Loucy (cell line): ENCODE results near the gene FPGS.
"Not testable (repeated sequence)": the region's sequence is repeated elsewhere in the genome, so short reads cannot be mapped to it uniquely, and the experiment has no call there.

Experiments used
- H2AFZ ChIP-seq: fragments of 200-600 bp; sonication (generic); 2 replicates; pipeline ENCODE4 v1.6.0; 2016; ENCODE audit warnings: antibody characterized with exemption, mild to moderate bottlenecking, low read length, moderate library complexity
- H3F3A ChIP-seq: fragments of 200-600 bp; 2 replicates; pipeline ENCODE4 v1.6.0; 2016; ENCODE audit warnings: antibody characterized with exemption, low read depth, mild to moderate bottlenecking
- H3K27me3 ChIP-seq: fragments of 200-600 bp; sonication (generic); 2 replicates; pipeline ENCODE4 v1.6.1; 2014; ENCODE audit warnings: low read length, mild to moderate bottlenecking; ENCODE audit not compliant: insufficient read depth, poor library complexity, severe bottlenecking
- H3K36me3 ChIP-seq: fragments of 200-600 bp; sonication (generic); 2 replicates; pipeline ENCODE4 v1.6.1; 2016; ENCODE audit warnings: low read length; ENCODE audit not compliant: insufficient read depth
- H3K4me1 ChIP-seq: fragments of 200-600 bp; sonication (generic); 2 replicates; pipeline ENCODE4 v1.5.1; 2014; ENCODE audit warnings: low read length, mild to moderate bottlenecking; ENCODE audit not compliant: insufficient read depth, poor library complexity, severe bottlenecking
- H3K4me2 ChIP-seq: fragments of 200-600 bp; sonication (generic); 2 replicates; pipeline ENCODE4 v1.6.0; 2014; ENCODE audit warnings: antibody characterized with exemption, low read length, low read depth, mild to moderate bottlenecking; ENCODE audit not compliant: poor library complexity, severe bottlenecking
- H3K4me3 ChIP-seq: fragments of 200-600 bp; sonication (generic); 2 replicates; pipeline ENCODE4 v1.5.1; 2014; ENCODE audit warnings: low read length, mild to moderate bottlenecking, mixed read lengths; ENCODE audit not compliant: poor library complexity, severe bottlenecking
- H3K79me2 ChIP-seq: fragments of 200-600 bp; sonication (generic); 2 replicates; pipeline ENCODE4 v1.6.1; 2014; ENCODE audit warnings: low read length; ENCODE audit not compliant: insufficient read depth
- H3K9ac ChIP-seq: fragments of 200-600 bp; sonication (generic); 2 replicates; pipeline ENCODE4 v1.6.0; 2014; ENCODE audit warnings: mild to moderate bottlenecking, low read depth, low read length, moderate library complexity; ENCODE audit not compliant: poor library complexity, severe bottlenecking
- H3K9me2 ChIP-seq: fragments of 200-600 bp; sonication (generic); replicated peaks from 2 replicates; pipeline ENCODE4 v1.6.1; 2016; ENCODE audit warnings: low read depth, low read length, mixed read lengths
- H3K9me3 ChIP-seq: fragments of 200-600 bp; sonication (generic); 2 replicates; pipeline ENCODE4 v1.6.1; 2014; ENCODE audit warnings: mild to moderate bottlenecking, antibody characterized with exemption, low read length, low read depth; ENCODE audit not compliant: insufficient read depth
- H4K20me1 ChIP-seq: fragments of 200-600 bp; sonication (generic); 2 replicates; pipeline ENCODE4 v1.6.0; 2014; ENCODE audit warnings: antibody characterized with exemption, low read length, mild to moderate bottlenecking; ENCODE audit not compliant: insufficient read depth, poor library complexity, severe bottlenecking
- EZH2phosphoT487 ChIP-seq: fragments of 200-600 bp; IDR thresholded peaks from 2 replicates; pipeline ENCODE4 v1.6.1; 2018; ENCODE audit warnings: antibody characterized with exemption, mild to moderate bottlenecking, moderate library complexity, borderline replicate concordance
- TF ChIP-seq, protein P1 (sequence below): fragments of 200-600 bp; sonication (generic); conservative IDR thresholded peaks from 2 replicates; pipeline ENCODE4 v1.5.1; 2014; ENCODE audit warnings: mild to moderate bottlenecking, antibody characterized with exemption, low read length

FPGS gene

DNA sequence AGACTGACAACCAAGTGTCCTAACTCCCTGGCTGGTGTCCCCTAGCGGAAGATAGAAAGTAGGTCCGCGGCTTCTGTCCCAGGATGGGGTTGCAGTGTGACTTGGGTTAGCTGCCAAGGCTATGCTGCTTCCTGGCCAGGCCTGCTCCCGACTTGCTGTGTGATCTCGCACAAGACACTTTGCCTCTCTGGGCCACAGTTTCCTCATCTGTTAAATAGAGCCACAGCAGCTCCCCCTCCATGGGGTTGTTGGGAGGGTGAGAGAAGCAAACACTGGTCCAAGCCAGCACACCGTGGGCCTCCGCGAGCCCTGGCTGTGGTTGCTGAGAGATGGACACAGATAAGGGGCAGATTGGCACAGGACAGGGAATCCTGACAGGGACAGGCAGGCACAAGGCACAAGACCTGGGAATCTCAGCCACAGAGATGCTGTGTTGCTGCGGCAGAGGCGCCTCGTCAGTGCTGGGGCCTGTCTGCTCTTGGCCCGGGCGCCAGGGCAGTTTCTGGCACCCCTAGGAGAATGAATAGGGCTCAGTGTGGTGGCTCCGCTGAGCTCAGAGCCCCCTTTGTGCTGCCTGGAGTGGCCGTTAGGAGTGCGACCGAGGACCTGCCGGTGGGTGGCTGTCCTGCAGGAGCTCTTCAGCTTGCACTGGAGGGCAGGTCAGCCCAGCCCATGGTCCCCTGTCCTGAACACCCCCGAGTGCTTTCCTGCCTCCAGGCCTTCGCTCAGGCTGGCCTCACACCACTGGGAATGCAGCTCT lies 22.4 kb upstream of the FPGS start:
- peaks cover 3% of the 10 kb centered on the region for H4K20me1 ChIP-seq
- no peaks in the 10 kb centered on the region for H3K27me3 ChIP-seq
- H3F3A ChIP-seq: peaks cover 18% of the 10 kb centered on the region
- H3K4me1 ChIP-seq: peaks cover 54% of the 10 kb centered on the region
- H3K4me2 ChIP-seq: peak overlapping the region; percentile 71
- peak overlapping the region; percentile 92 for H3K9ac ChIP-seq
- H3K4me3 ChIP-seq: peak overlapping the region; percentile 85
- TF ChIP-seq, protein P1, sequence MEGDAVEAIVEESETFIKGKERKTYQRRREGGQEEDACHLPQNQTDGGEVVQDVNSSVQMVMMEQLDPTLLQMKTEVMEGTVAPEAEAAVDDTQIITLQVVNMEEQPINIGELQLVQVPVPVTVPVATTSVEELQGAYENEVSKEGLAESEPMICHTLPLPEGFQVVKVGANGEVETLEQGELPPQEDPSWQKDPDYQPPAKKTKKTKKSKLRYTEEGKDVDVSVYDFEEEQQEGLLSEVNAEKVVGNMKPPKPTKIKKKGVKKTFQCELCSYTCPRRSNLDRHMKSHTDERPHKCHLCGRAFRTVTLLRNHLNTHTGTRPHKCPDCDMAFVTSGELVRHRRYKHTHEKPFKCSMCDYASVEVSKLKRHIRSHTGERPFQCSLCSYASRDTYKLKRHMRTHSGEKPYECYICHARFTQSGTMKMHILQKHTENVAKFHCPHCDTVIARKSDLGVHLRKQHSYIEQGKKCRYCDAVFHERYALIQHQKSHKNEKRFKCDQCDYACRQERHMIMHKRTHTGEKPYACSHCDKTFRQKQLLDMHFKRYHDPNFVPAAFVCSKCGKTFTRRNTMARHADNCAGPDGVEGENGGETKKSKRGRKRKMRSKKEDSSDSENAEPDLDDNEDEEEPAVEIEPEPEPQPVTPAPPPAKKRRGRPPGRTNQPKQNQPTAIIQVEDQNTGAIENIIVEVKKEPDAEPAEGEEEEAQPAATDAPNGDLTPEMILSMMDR: no peak
- no peak for TF ChIP-seq EZH2phosphoT487
- H3K79me2 ChIP-seq: peaks cover 76% of the 10 kb centered on the region
- no peaks in the 10 kb centered on the region for H3K9me2 ChIP-seq
- no peak overlapping the region for H2AFZ ChIP-seq
- no peaks in the 10 kb centered on the region for H3K36me3 ChIP-seq
- no peaks in the 10 kb centered on the region for H3K9me3 ChIP-seq

DNA sequence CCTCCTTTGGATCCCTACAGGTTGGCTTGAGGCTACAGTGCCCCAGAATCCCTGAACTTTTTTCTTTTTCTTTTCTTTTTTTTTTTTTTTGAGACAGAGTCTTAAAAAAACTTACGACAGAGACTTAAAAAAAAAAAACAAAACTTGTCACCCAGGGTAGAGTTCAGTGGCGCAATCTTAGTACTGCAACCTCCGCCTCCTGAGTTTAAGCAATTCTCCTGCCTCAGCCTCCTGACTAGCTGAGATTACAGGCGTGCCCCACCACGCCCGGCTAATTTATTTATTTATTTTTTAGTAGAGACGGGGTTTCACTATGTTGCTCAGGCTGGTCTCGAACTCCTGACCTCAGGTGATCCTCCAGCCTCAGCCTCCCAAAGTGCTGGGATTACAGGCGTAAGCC lies 21.8 kb upstream of the FPGS start:
- H3K9me3 ChIP-seq: not testable (repeated sequence)
- Histone ChIP-seq H3K4me1 (peaks cover 54% of the 10 kb centered on the region), H3K4me2 (peak overlapping the region; percentile 71)

DNA sequence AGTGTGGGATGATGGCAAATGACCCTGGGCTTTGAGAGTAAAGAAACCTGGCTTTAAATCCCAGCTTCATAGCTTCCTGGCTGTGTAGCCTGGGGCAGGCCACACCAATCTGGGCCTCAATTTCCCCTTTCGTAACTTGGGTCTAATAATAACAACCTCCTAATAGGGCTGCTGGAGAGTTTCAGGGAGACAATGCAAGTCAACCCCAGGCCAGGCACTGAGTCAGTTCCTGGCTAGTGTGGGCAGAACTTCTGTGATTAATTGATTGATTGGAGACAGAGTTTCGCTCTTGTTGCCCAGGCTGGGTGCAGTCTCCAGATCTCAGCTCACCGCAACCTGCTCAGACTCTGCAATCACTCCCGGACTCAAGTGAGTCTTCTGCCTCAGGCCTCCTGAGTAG lies 20.9 kb upstream of the FPGS start:
- Histone ChIP-seq H3K9me2 (no peaks in the 10 kb centered on the region), H3K36me3 (peaks cover 1% of the 10 kb centered on the region; the same call in 1 of the 2 replicates), H3K9ac (peak overlapping the region; percentile 7), H3F3A (peaks cover 19% of the 10 kb centered on the region), H3K4me1 (peaks cover 57% of the 10 kb centered on the region), H3K4me3 (no peak overlapping the region), H2AFZ (no peak overlapping the region), H4K20me1 (peaks cover 9% of the 10 kb centered on the region), H3K79me2 (peaks cover 70% of the 10 kb centered on the region), H3K4me2 (peak overlapping the region; percentile 35), H3K9me3 (no peaks in the 10 kb centered on the region), H3K27me3 (peaks cover 4% of the 10 kb centered on the region)
- no peak for TF ChIP-seq EZH2phosphoT487
- TF ChIP-seq, protein P1: no peak

More for the DNA sequence above, 21.8 kb upstream of the FPGS start:
- not testable (repeated sequence) for H3K9me2 ChIP-seq, H3K36me3 ChIP-seq, H3K27me3 ChIP-seq, H2AFZ ChIP-seq, H4K20me1 ChIP-seq, H3K4me3 ChIP-seq
- H3F3A ChIP-seq: peaks cover 18% of the 10 kb centered on the region
- peak overlapping the region; percentile 92 for H3K9ac ChIP-seq
- H3K79me2 ChIP-seq: peaks cover 70% of the 10 kb centered on the region
